K562 (cell line): Measurements from ENCODE around the gene HLA-DMB. TPM values are rescaled to one million over a fixed set of nuclear protein-coding genes. Genes with fewer than 3 reads are reported as not detected.

ENCODE experiments used
- ATAC-seq: fragments of 200-7000 bp; cut with Tn5 transposase; 3 replicates; pipeline ENCODE4 v1.9.1; 2020; ENCODE audit warnings: moderate library complexity
- BruUV-seq: library from RNA; stranded (reverse); fragments of 400-500 nt; replicated peaks from 2 replicates; lab custom pipeline; 2021; lab: Mats Ljungman, UMichigan
- CTCF ChIA-PET: fragments of 300-600 bp; formaldehyde crosslinking; extraction: SDS; loops from one replicate; lab custom pipeline; 2021; ENCODE audit warnings: low intra/inter-chr PET ratio; lab: Yijun Ruan, JAX
- POLR2A ChIA-PET: fragments of 300-600, 350-650 bp; sonication (Branson Sonifier 250); formaldehyde crosslinking; extraction: SDS; loops from one replicate; lab custom pipeline; 2021; ENCODE audit warnings: antibody characterized with exemption, inconsistent platforms; lab: Yijun Ruan, JAX
- DNase-seq, 4 experiments: peaks; one replicate each; pipeline versions ENCODE4 v3.0.0 to v3.0.0-alpha.2; 2011 to 2018; ENCODE audit warnings: low spot score in 3 of 4, mixed read lengths in 3 of 4; ENCODE audit errors: extremely low read depth in 1 of 4
- FAIRE-seq: peaks from 2 replicates; lab custom pipeline; 2011; peaks lifted over from hg19 to GRCh38; lab: Jason Lieb, UNC
- H2AFZ ChIP-seq: 2 replicates; pipeline ENCODE4 v1.6.0; 2011; ENCODE audit warnings: low read depth, low read length, control low read depth, inconsistent platforms
- H3K27ac ChIP-seq: fragments of 200-600 bp; 3 replicates; pipeline ENCODE4 v1.8.0; 2011; ENCODE audit warnings: low read depth, mild to moderate bottlenecking, control low read depth, inconsistent platforms, low read length, moderate library complexity, mixed read lengths; ENCODE audit errors: extremely low read depth
- H3K27me3 ChIP-seq, 2 experiments: fragments of 300-600 bp in 1 of 2; 2 replicates in 1 of 2; 3 replicates in 1 of 2; pipeline versions ENCODE4 v1.6.0 to v1.8.0; 2011; ENCODE audit warnings: inconsistent platforms in 2 of 2, low read length in 2 of 2, mild to moderate bottlenecking in 1 of 2, mixed read lengths in 1 of 2, moderate library complexity in 1 of 2; ENCODE audit not compliant: control insufficient read depth in 2 of 2, insufficient read depth in 2 of 2
- H3K36me3 ChIP-seq: fragments of 300-600 bp; 3 replicates; pipeline ENCODE4 v1.8.0; 2011; ENCODE audit warnings: mild to moderate bottlenecking, low read length, inconsistent platforms; ENCODE audit not compliant: control insufficient read depth, insufficient read depth
- H3K4me1 ChIP-seq, 2 experiments: fragments of 200-600 bp in 1 of 2; replicated peaks in 1 of 2; 2 replicates in 1 of 2; 3 replicates in 1 of 2; pipeline versions ENCODE4 v1.5.1 to v1.8.0; 2011; ENCODE audit warnings: inconsistent platforms in 2 of 2, low read length in 2 of 2, mild to moderate bottlenecking in 1 of 2, mixed read lengths in 1 of 2, moderate library complexity in 1 of 2; ENCODE audit not compliant: control insufficient read depth in 2 of 2, insufficient read depth in 2 of 2
- H3K4me2 ChIP-seq: 2 replicates; pipeline ENCODE4 v1.6.1; 2011; ENCODE audit warnings: low read length, control low read depth, inconsistent platforms, mixed read lengths; ENCODE audit not compliant: insufficient read depth
- H3K4me3 ChIP-seq: fragments of 200-600 bp; sonication (generic), shearing (Covaris generic); 2 replicates; pipeline ENCODE4 v1.5.1; 2016; ENCODE audit warnings: control low read depth, inconsistent platforms
- H3K79me2 ChIP-seq: fragments of 200-600 bp; 3 replicates; pipeline ENCODE4 v1.8.0; 2011; ENCODE audit warnings: low read length, inconsistent platforms; ENCODE audit not compliant: control insufficient read depth, insufficient read depth
- H3K9ac ChIP-seq, 2 experiments: 2 replicates each; pipeline versions ENCODE4 v1.6.0 to v1.6.1; 2011; ENCODE audit warnings: low read depth in 2 of 2, low read length in 2 of 2, control low read depth in 1 of 2, inconsistent platforms in 1 of 2, mild to moderate bottlenecking in 1 of 2, mixed read lengths in 1 of 2; ENCODE audit not compliant: insufficient read depth in 1 of 2
- H3K9me1 ChIP-seq: one replicate; pipeline ENCODE4 v1.6.0; 2011; ENCODE audit warnings: inconsistent platforms, mild to moderate bottlenecking, low read length, moderate library complexity; ENCODE audit not compliant: control insufficient read depth, insufficient read depth
- H3K9me3 ChIP-seq: replicated peaks from 2 replicates; pipeline ENCODE4 v1.5.1; 2011; ENCODE audit warnings: low read depth, low read length, inconsistent platforms; ENCODE audit not compliant: control insufficient read depth, insufficient read depth
- H4K20me1 ChIP-seq: replicated peaks from 2 replicates; pipeline ENCODE4 v1.6.1; 2011; ENCODE audit warnings: low read length, inconsistent platforms, mixed read lengths; ENCODE audit not compliant: control insufficient read depth, insufficient read depth
- CTCF ChIP-seq, 3 experiments: IDR thresholded peaks in 2 of 3; conservative IDR thresholded peaks in 1 of 3; 2 replicates each; pipeline ENCODE4 v1.5.1; 2011 to 2012; ENCODE audit warnings: low read length in 3 of 3, mild to moderate bottlenecking in 3 of 3, control low read depth in 2 of 3, improper control_type of control experiment in 1 of 3, inconsistent platforms in 1 of 3, low read depth in 1 of 3, mixed read lengths in 1 of 3, moderate library complexity in 1 of 3; ENCODE audit not compliant: insufficient read depth in 2 of 3
- KDM4B ChIP-seq, 2 experiments: fragments of 450-650 bp in 1 of 2; sonication (generic) in 1 of 2; IDR thresholded peaks; 2 replicates each; pipeline ENCODE4 v1.6.1; 2016 to 2017; ENCODE audit warnings: borderline replicate concordance in 2 of 2, antibody characterized with exemption in 1 of 2, low read depth in 1 of 2, mild to moderate bottlenecking in 1 of 2
- MITF ChIP-seq: IDR thresholded peaks from 2 replicates; pipeline ENCODE4 v1.6.1; 2014; ENCODE audit warnings: antibody characterized with exemption
- REST ChIP-seq, 2 experiments: fragments of 450-650 bp; formaldehyde crosslinking in 1 of 2; IDR thresholded peaks; 2 replicates each; pipeline versions ENCODE4 v1.4.0 to v1.6.1; 2014 to 2020; ENCODE audit warnings: mild to moderate bottlenecking in 2 of 2, borderline replicate concordance in 1 of 2, low read depth in 1 of 2
- SMC3 ChIP-seq: conservative IDR thresholded peaks from 2 replicates; pipeline ENCODE4 v1.6.1; 2011; ENCODE audit warnings: low read depth, low read length, improper control_type of control experiment; ENCODE audit not compliant: insufficient read depth
- SRF ChIP-seq, 2 experiments: fragments of 250-450, 450-650 bp in 1 of 2; sonication (Bioruptor Pico) in 1 of 2; sonication (generic) in 1 of 2; formaldehyde crosslinking; IDR thresholded peaks; 2 replicates each; pipeline versions ENCODE4 v1.5.0 to v1.5.1; 2020 to 2022; ENCODE audit warnings: mild to moderate bottlenecking in 1 of 2, missing genetic modification reagents in 1 of 2
- TRIM24 ChIP-seq, 2 experiments: fragments of 450-650 bp; IDR thresholded peaks; 2 replicates each; pipeline ENCODE4 v1.6.1; 2016
- U2AF1 ChIP-seq: fragments of 200-400 bp; formaldehyde crosslinking; optimal IDR thresholded peaks from 2 replicates; pipeline ENCODE3; 2017; ENCODE audit warnings: mild to moderate bottlenecking, low read depth, low read length, moderate library complexity
- ZFP36 ChIP-seq: fragments of 150-350 bp; IDR thresholded peaks from 2 replicates; pipeline ENCODE4 v1.6.1; 2018; ENCODE audit warnings: low read length, low read depth; ENCODE audit not compliant: partially characterized antibody
- WGBS: fragments of 100-300 bp; shearing (Covaris generic); methylation state at CpG from one replicate; pipeline ENCODE4 v1.1.6; 2016; ENCODE audit warnings: low coverage, mixed read lengths; ENCODE audit not compliant: insufficient coverage; ENCODE audit errors: missing lambda C conversion rate; 5-methylcytosine and 5-hydroxymethylcytosine counted together
- in situ Hi-C: fragments of 300-500 bp; cut with MboI; formaldehyde crosslinking; loops from 4 replicates; pipeline ENCODE4 v1.15.0; 2018; ENCODE audit warnings: inconsistent platforms, mixed read lengths
- intact Hi-C: fragments of 100-400 bp; cut with micrococcal nuclease; formaldehyde crosslinking; loops from 2 replicates; pipeline ENCODE4 v1.14.2; 2022
- polyA plus RNA-seq, 8 experiments: library from polyadenylated mRNA; depleted of rRNA in 4 of 8; stranded (reverse) in 5 of 8; unstranded in 3 of 8; fragments of >200 nt; fragmentation: Nextera tagmentation in 2 of 8; fragmentation: Illumina TruSeq in 1 of 8; extraction: Ambion mirVana in 2 of 8; extraction: Trizol in 1 of 8; gene quantifications; 2 replicates each; pipeline versions ENCODE4 v1.2.1 to v1.2.3, GENCODE V29; 2011 to 2014; ENCODE audit warnings: inconsistent platforms in 1 of 8, missing spikeins in 1 of 8
- total RNA-seq, 7 experiments: library from RNA; depleted of rRNA in 6 of 7; stranded (reverse); fragments of >200 nt in 6 of 7; fragmentation: Illumina TruSeq in 2 of 7; extraction: Trizol in 2 of 7; gene quantifications; 2 replicates each; pipeline versions ENCODE4 v1.2.1 to v1.2.3, GENCODE V29; 2011 to 2021; ENCODE audit warnings: low replicate concordance in 1 of 7

Gene HLA-DMB
- total and polyA plus RNA-seq, 9 of the 15 experiments (the other 6 are each of a cell fraction or from before 2014, with no cell fraction given): 0.38 TPM; not detected in 8

- Histone ChIP-seq H3K9ac (no peak overlapping the region), H3K9me1 (no peaks in the 10 kb centered on the region), H2AFZ (no peak overlapping the region), H3K36me3 (no peaks in the 10 kb centered on the region), H3K27me3 (peaks cover 17 to 34% of the 10 kb centered on the region in 2 experiments), H3K79me2 (no peaks in the 10 kb centered on the region), H4K20me1 (no peaks in the 10 kb centered on the region), H3K4me1 (no peaks in the 10 kb centered on the region), H3K4me3 (no peak overlapping the region), H3K9me3 (no peaks in the 10 kb centered on the region), H3K4me2 (no peak overlapping the region), H3K27ac (no peak overlapping the region)
- intact Hi-C loops: loop anchor here (1.0 kb wide), 2 partner anchors 34 to 51 kb away; no protein-coding TSS in a partner anchor
- peak; percentile 99 for FAIRE-seq
- peak; percentile 92 for ATAC-seq
- ChIA-PET POLR2A (interaction anchor here (0.6 to 3.3 kb wide), 9 partner anchors 8 to 84 kb away, joined by 3 to 65 read pairs (median 5); partner anchors contain the start of genes BRD2 and HLA-DMA), CTCF (interaction anchor here (0.6 to 3.9 kb wide), 8 partner anchors 9 to 95 kb away, joined by 3 to 57 read pairs (median 6); partner anchors contain the start of genes BRD2 and TAP2)
- DNase-seq: peak; percentile 78 to 85 (median 82)
- in situ Hi-C loops: loop anchor here (10.0 kb wide), 1 partner anchor 51 kb away; no protein-coding TSS in a partner anchor
- BruUV-seq: no TSS peak
- WGBS: 0% methylated on average over 3 of the region's 3 CpGs
- peak; percentile 93 for TF ChIP-seq SMC3
- TF ChIP-seq CTCF (IDR thresholded peaks at IDR 0.05 in 2 of 3, conservative IDR thresholded peaks at IDR 0.05 in 1 of 3; ENCODE audit: insufficient read depth in 2 of 3, low read depth in 1 of 3, low read length in 3 of 3): peak; percentile 85 to 94 (median 91)
- peak; percentile 28 for TF ChIP-seq ZFP36
- peak; percentile 84 for TF ChIP-seq REST (IDR thresholded peaks at IDR 0.05; ENCODE audit: borderline replicate concordance)
- TF ChIP-seq REST (CRISPR knock-in tag; IDR thresholded peaks at IDR 0.05; ENCODE audit: low read depth): no peak
- peak in 1 of 2 experiments; percentile 85; a peak in 1 of 4 replicates for TF ChIP-seq SRF (CRISPR knock-in tag; IDR thresholded peaks at IDR 0.05)
- TF ChIP-seq MITF: no peak
- no peak for TF ChIP-seq U2AF1
- TF ChIP-seq TRIM24 (IDR thresholded peaks at IDR 0.05): no peak
- no peak for TF ChIP-seq KDM4B (IDR thresholded peaks at IDR 0.05; ENCODE audit: borderline replicate concordance in 2 of 2, low read depth in 1 of 2)
These were observed 7.2 kb downstream of the HLA-DMB start for GRCh38 chr6:32933661-32934085.
